Right cardiac atrium (tissue), 5 donors: ENCODE results near the gene RFC4. TPM values are rescaled to one million over a fixed set of nuclear protein-coding genes. Genes with fewer than 3 reads are reported as not detected.

Experiments used
- ATAC-seq, 2 donors: fragments of 200-7000 bp; cut with Tn5 transposase; one replicate each; pipeline versions ENCODE4 v1.8.0 to v1.9.1; 2020; ENCODE audit warnings: moderate library complexity in 2 of 2, mild to moderate bottlenecking in 1 of 2
- DNase-seq, 3 donors: peaks; one replicate each; pipeline ENCODE4 v3.0.0-alpha.2; 2020
- H3K27ac ChIP-seq: one replicate; pipeline ENCODE4 v1.5.1; 2013; ENCODE audit warnings: mild to moderate bottlenecking, low read length, control low read depth, moderate library complexity
- H3K27me3 ChIP-seq: one replicate; pipeline ENCODE4 v1.6.1; 2013; ENCODE audit not compliant: control insufficient read depth, insufficient read depth
- H3K4me1 ChIP-seq: one replicate; pipeline ENCODE4 v1.6.1; 2013; ENCODE audit warnings: low read length; ENCODE audit not compliant: control insufficient read depth, insufficient read depth
- H3K4me3 ChIP-seq: one replicate; pipeline ENCODE4 v1.5.1; 2013; ENCODE audit warnings: low read length, control low read depth
- H3K9me3 ChIP-seq: one replicate; pipeline ENCODE4 v1.6.1; 2013; ENCODE audit warnings: low read length; ENCODE audit not compliant: control insufficient read depth
- WGBS: extraction: QIAGEN DNeasy Blood & Tissue Kit; methylation state at CpG from one replicate; pipeline ENCODE4 v1.1.7; 2013; 5-methylcytosine and 5-hydroxymethylcytosine counted together
- intact Hi-C, 4 donors: fragments of 100-400 bp; cut with DNase I; formaldehyde crosslinking; loops; one replicate each; pipeline versions ENCODE4 v1.11.0 to v1.14.0; 2022 to 2023
- microRNA-seq, 2 donors: library from miRNA; unstranded; fragments of <30 nt; microRNA quantifications; one replicate each; pipeline ENCODE4 v1.2.0, GENCODE V29; 2020 to 2021
- polyA plus RNA-seq: library from polyadenylated mRNA; stranded (reverse); fragments of 200-250 nt; gene quantifications from one replicate; pipeline ENCODE4 v1.2.3, GENCODE V29; 2013
- total RNA-seq, 4 donors: library from RNA; stranded (reverse); fragmentation: NEBNext Ultra II Directional; extraction: Animal tissue kit (Norgen Biotek cat#: 25700); gene quantifications; one replicate each; pipeline ENCODE4 v1.2.1, GENCODE V29; 2021
- donor health status: healthy with polysubstance abuse.
- donor health status: DM: no; HTN: yes; CAD: no.
- donor health status: DM: no; HTN: no; CAD: no.
- donor health status: DM: no; HTN: yes; CAD: no; lungs with severe emphysema.
- donor health status: DM: yes; HTN: yes; CAD: no.

The RFC4 gene
- total and polyA plus RNA-seq, 5 donors = 7.2 to 13.6 (median 10.0) TPM

- 76% methylated on average over 3 of the region's 3 CpGs for WGBS
- no peak overlapping the region for H3K27ac ChIP-seq
- ATAC-seq (no peak), DNase-seq (no peak)
- no peaks in the 10 kb centered on the region for H3K27me3 ChIP-seq
- no peaks in the 10 kb centered on the region for H3K9me3 ChIP-seq
- H3K4me3 ChIP-seq = no peak overlapping the region
- peaks cover 2% of the 10 kb centered on the region for H3K4me1 ChIP-seq
- intact Hi-C loops = no loop called here
Measured at GRCh38 chr3:186743666-186744065, 62.6 kb downstream of the RFC4 start.

GRCh38 chr3:186742618-186743380 lies 63.5 kb downstream of the RFC4 start:
- ATAC-seq (no peak), DNase-seq (no peak)
- H3K9me3 ChIP-seq = no peaks in the 10 kb centered on the region
- H3K27ac ChIP-seq = no peak overlapping the region
- no peak overlapping the region for H3K4me3 ChIP-seq
- peaks cover 2% of the 10 kb centered on the region for H3K4me1 ChIP-seq
- intact Hi-C loops = no loop called here
- no peaks in the 10 kb centered on the region for H3K27me3 ChIP-seq
- 84% methylated on average over 7 of the region's 7 CpGs for WGBS

Small RNA genes within 50 kb of the gene (microRNA-seq; reads per million reads assigned to microRNA genes)
- 2.5 to 4.3 reads per million in 2 donors for gene MIR1248

Other genes starting within 250 kb of the RFC4 start
- gene TBCCD1, start 239.1 kb downstream of the RFC4 start, total RNA-seq = 1 to 10 TPM; 6.4 to 8.4 (median 7.5) TPM
- 4.7 TPM for gene TBCCD1, start 239.1 kb downstream of the RFC4 start, polyA plus RNA-seq
- gene DNAJB11, start 235.8 kb downstream of the RFC4 start, total RNA-seq = 10 to 100 TPM; 25.6 to 60.5 (median 41.6) TPM
- 51.6 TPM for gene DNAJB11, start 235.8 kb downstream of the RFC4 start, polyA plus RNA-seq
- under 1 TPM in 1 of 4 donors, not detected in 3; 0.20 TPM for gene AHSG, start 193.4 kb downstream of the RFC4 start, total RNA-seq
- 0.05 TPM for gene AHSG, start 193.4 kb downstream of the RFC4 start, polyA plus RNA-seq
- gene FETUB, start 166.1 kb downstream of the RFC4 start, total RNA-seq = not detected
- gene FETUB, start 166.1 kb downstream of the RFC4 start, polyA plus RNA-seq = 0.07 TPM
- gene HRG, start 140.5 kb downstream of the RFC4 start, total RNA-seq = under 1 TPM in 1 of 4 donors, not detected in 3; 0.22 TPM
- not detected for gene HRG, start 140.5 kb downstream of the RFC4 start, polyA plus RNA-seq
- under 1 TPM; 0.37 to 0.53 (median 0.48) TPM for gene KNG1, start 89.1 kb downstream of the RFC4 start, total RNA-seq
- 0.23 TPM for gene KNG1, start 89.1 kb downstream of the RFC4 start, polyA plus RNA-seq
- 100 to 1,000 TPM; 252 to 436 (median 397) TPM for gene EIF4A2, start 22.9 kb downstream of the RFC4 start, total RNA-seq
- 378 TPM for gene EIF4A2, start 22.9 kb downstream of the RFC4 start, polyA plus RNA-seq
- 10 to 100 TPM in 1 of 4 donors, 1 to 10 TPM in 1, under 1 TPM in 2; 0.28 to 24.2 (median 0.73) TPM for gene ADIPOQ, start 36.2 kb upstream of the RFC4 start, total RNA-seq
- 9.3 TPM for gene ADIPOQ, start 36.2 kb upstream of the RFC4 start, polyA plus RNA-seq
- 10 to 100 TPM; 63.3 to 69.2 (median 65.7) TPM for gene ST6GAL1, start 124.0 kb upstream of the RFC4 start, total RNA-seq
- gene ST6GAL1, start 124.0 kb upstream of the RFC4 start, polyA plus RNA-seq = 25.2 TPM